Activated T-cell treated with anti-CD3 and anti-CD28 coated beads, Interleukin-2, amount 50 U/mL, for 4 hours (primary cell): ENCODE results near the gene ETV5. TPM values are rescaled to one million over a fixed set of nuclear protein-coding genes. Genes with fewer than 3 reads are reported as not detected.

ENCODE experiments used
- ATAC-seq, 2 donors: fragments of 200-7000 bp; cut with Tn5 transposase; one replicate each; pipeline ENCODE4 v1.10.0; 2021
- DNase-seq: peaks from one replicate; pipeline ENCODE4 v3.0.0-alpha.2; 2020
- H3K27me3 Mint-ChIP-seq: one replicate; pipeline ENCODE4 v1.8.0; 2021; ENCODE audit warnings: low read depth, mixed read lengths
- H3K36me3 Mint-ChIP-seq: one replicate; pipeline ENCODE4 v1.8.0; 2022; ENCODE audit warnings: mixed read lengths; ENCODE audit not compliant: insufficient read depth
- H3K4me1 Mint-ChIP-seq: one replicate; pipeline ENCODE4 v1.8.0; 2021; ENCODE audit warnings: low read depth, mixed read lengths
- H3K4me3 Mint-ChIP-seq: one replicate; pipeline ENCODE4 v1.8.0; 2021; ENCODE audit warnings: mild to moderate bottlenecking, moderate library complexity, mixed read lengths
- H3K9me3 Mint-ChIP-seq: one replicate; pipeline ENCODE4 v1.8.0; 2021; ENCODE audit warnings: mixed read lengths
- total RNA-seq, 3 donors: library from RNA; stranded (reverse); gene quantifications; one replicate each; pipeline ENCODE4 v1.2.1, GENCODE V29; 2021

ETV5 gene
- total RNA-seq, 3 donors from 2014 or later, result 0.66 to 1.2 (median 0.81) TPM

- Mint-ChIP-seq H3K9me3 (peaks cover 4% of the 10 kb centered on the region), H3K36me3 (peaks cover 2% of the 10 kb centered on the region), H3K4me3 (no peak overlapping the region), H3K4me1 (no peaks in the 10 kb centered on the region), H3K27me3 (peaks cover 1% of the 10 kb centered on the region)
- DNase-seq, result no peak
- no peak for ATAC-seq
Measured at GRCh38 chr3:186075931-186076567, 32.8 kb downstream of the ETV5 start.

GRCh38 chr3:186075489-186075888 lies 33.4 kb downstream of the ETV5 start:
- Mint-ChIP-seq H3K4me1 (no peaks in the 10 kb centered on the region), H3K9me3 (peaks cover 4% of the 10 kb centered on the region), H3K4me3 (no peak overlapping the region), H3K36me3 (peaks cover 2% of the 10 kb centered on the region), H3K27me3 (peaks cover 1% of the 10 kb centered on the region)
- DNase-seq (no peak), ATAC-seq (no peak)

GRCh38 chr3:186073641-186074040 lies 35.2 kb downstream of the ETV5 start:
- DNase-seq (no peak), ATAC-seq (no peak)
- no peak overlapping the region for H3K4me3 Mint-ChIP-seq
- no peaks in the 10 kb centered on the region for H3K4me1 Mint-ChIP-seq
- peaks cover 4% of the 10 kb centered on the region for H3K9me3 Mint-ChIP-seq
- peaks cover 2% of the 10 kb centered on the region for H3K36me3 Mint-ChIP-seq
- peaks cover 5% of the 10 kb centered on the region for H3K27me3 Mint-ChIP-seq

GRCh38 chr3:186070996-186071395 lies 37.9 kb downstream of the ETV5 start:
- peaks cover 2% of the 10 kb centered on the region for H3K36me3 Mint-ChIP-seq
- no peak overlapping the region for H3K4me3 Mint-ChIP-seq
- peaks cover 7% of the 10 kb centered on the region for H3K4me1 Mint-ChIP-seq
- no peak for DNase-seq
- peaks cover 4% of the 10 kb centered on the region for H3K9me3 Mint-ChIP-seq
- H3K27me3 Mint-ChIP-seq, result peaks cover 4% of the 10 kb centered on the region
- no peak for ATAC-seq

- Mint-ChIP-seq H3K9me3 (peaks cover 4% of the 10 kb centered on the region), H3K27me3 (peaks cover 4% of the 10 kb centered on the region), H3K4me3 (no peak overlapping the region), H3K36me3 (peaks cover 2% of the 10 kb centered on the region), H3K4me1 (peaks cover 7% of the 10 kb centered on the region)
- ATAC-seq, result no peak
- DNase-seq, result no peak
Measured at GRCh38 chr3:186070550-186070949, 38.3 kb downstream of the ETV5 start.

DNA sequence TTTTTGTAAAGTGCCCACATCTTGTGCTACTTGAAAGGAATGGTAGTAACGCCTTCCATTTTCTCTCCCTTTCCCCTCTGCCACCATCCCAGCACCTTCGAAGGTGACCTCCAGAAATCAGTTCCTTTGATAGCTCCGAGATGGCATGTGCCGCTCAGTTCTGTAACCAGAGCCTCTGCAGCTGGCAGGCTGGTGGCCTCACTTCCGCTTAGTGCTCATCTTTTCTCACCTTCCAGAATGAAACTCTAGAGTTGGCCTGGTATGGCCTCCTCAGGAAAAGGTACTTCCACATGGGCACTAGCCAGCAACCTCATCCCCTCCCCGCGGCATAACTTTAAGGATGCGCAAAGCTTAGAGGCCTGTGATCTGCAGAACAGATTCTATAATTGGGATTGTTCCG lies 38.8 kb downstream of the ETV5 start:
- peaks cover 3% of the 10 kb centered on the region for H3K9me3 Mint-ChIP-seq
- H3K36me3 Mint-ChIP-seq, result peaks cover 2% of the 10 kb centered on the region
- no peak overlapping the region for H3K4me3 Mint-ChIP-seq
- peaks cover 7% of the 10 kb centered on the region for H3K4me1 Mint-ChIP-seq
- ATAC-seq (no peak), DNase-seq (no peak)
- H3K27me3 Mint-ChIP-seq, result peaks cover 6% of the 10 kb centered on the region

DNA sequence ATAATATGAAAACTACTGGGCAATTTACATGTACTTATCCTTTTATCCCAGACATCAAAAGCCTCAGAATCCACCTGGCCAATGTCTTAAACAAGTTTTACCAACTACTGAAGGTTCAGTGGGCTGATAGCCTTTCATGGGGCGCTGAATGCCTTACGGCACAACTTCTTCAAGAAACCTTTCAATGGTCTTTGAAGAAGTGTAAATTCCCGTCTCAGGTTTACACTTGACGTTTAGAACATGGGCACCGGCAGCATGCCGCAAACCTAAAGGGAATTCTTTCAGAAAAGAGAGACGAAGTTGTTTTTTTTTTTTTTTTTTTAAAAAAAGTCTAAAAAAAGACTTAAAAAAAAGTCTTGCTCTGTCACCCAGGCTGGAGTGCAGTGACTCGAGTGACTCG lies 39.7 kb downstream of the ETV5 start:
- Mint-ChIP-seq H3K4me3 (no peak overlapping the region), H3K27me3 (peaks cover 6% of the 10 kb centered on the region), H3K36me3 (peaks cover 2% of the 10 kb centered on the region), H3K9me3 (no peaks in the 10 kb centered on the region), H3K4me1 (peaks cover 7% of the 10 kb centered on the region)
- no peak for DNase-seq
- ATAC-seq, result no peak

GRCh38 chr3:186068243-186068552 lies 40.7 kb downstream of the ETV5 start:
- Mint-ChIP-seq H3K9me3 (no peaks in the 10 kb centered on the region), H3K4me1 (peaks cover 7% of the 10 kb centered on the region), H3K4me3 (no peak overlapping the region), H3K36me3 (no peaks in the 10 kb centered on the region), H3K27me3 (peaks cover 14% of the 10 kb centered on the region)
- ATAC-seq (peak; percentile 46 to 63), DNase-seq (no peak)

DNA sequence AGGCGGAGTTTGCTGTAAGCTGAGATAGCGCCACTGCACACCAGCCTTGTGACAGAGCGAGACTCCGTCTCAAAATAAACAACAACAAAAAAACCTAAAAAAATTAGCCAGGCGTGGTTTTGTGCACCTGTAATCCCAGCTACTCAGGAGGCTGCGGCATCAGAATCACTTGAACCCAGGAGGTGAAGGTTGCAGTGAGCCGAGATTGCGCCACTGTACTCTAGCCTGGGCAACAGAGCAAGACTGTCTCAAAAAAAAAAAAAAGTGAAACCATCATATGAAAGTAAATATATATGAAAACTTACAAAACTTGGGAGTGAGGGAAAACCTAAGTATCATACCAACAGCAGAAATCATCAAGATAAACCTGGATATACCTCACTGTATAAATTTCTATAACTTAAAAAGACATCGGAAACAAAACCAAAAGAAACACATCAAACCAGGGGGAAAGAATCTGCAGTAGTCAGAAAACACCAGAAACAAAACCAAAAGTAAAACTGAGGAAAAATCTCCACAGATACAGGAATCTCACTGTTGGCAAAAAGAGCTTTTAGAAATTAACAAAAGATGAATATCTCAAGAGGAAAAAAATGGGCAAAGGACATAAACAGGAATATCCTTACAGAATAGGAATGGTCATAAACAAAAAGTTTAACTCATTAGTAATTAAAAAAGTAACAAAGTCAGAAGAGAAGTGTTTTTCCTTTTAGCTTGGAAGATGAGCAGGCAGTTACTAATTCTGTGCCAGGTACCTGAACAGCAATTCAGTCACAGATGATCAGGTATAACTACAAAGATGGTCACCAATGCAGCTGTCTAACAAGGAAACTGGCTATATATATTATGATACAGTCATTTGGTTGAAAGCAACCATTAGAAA lies 41.3 kb downstream of the ETV5 start:
- DNase-seq, result no peak
- Mint-ChIP-seq H3K27me3 (peaks cover 18% of the 10 kb centered on the region), H3K4me3 (peak overlapping the region; percentile 67), H3K4me1 (peaks cover 7% of the 10 kb centered on the region), H3K9me3 (no peaks in the 10 kb centered on the region), H3K36me3 (no peaks in the 10 kb centered on the region)
- ATAC-seq, result peak; percentile 70 to 71

- peaks cover 30% of the 10 kb centered on the region for H3K27me3 Mint-ChIP-seq
- no peak overlapping the region for H3K4me3 Mint-ChIP-seq
- H3K9me3 Mint-ChIP-seq, result no peaks in the 10 kb centered on the region
- no peaks in the 10 kb centered on the region for H3K36me3 Mint-ChIP-seq
- H3K4me1 Mint-ChIP-seq, result peaks cover 10% of the 10 kb centered on the region
- DNase-seq (no peak), ATAC-seq (peak; percentile 94 to 96)
Measured at GRCh38 chr3:186060222-186060621, 48.7 kb downstream of the ETV5 start.

DNA sequence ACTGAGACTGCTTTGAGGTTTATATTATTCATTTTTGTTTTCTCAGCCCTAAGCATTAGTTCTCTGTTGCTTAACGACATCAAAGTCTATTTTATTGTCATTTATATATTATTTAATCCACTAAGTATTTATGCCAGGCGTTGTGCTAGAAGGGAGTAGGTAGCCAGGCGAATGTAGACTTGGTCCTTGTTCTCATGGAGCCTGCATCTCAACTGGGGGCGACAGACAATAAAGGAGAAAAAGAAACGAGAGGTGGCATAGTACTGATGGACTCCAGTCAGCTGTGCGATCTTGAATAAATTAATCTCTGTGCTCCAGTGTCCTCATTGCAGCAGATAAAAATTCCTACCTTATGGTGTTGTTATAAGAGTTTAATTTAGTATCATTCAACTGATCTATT lies 49.7 kb downstream of the ETV5 start:
- peaks cover 10% of the 10 kb centered on the region for H3K4me1 Mint-ChIP-seq
- H3K36me3 Mint-ChIP-seq, result no peaks in the 10 kb centered on the region
- no peak overlapping the region for H3K4me3 Mint-ChIP-seq
- H3K27me3 Mint-ChIP-seq, result peaks cover 32% of the 10 kb centered on the region
- DNase-seq, result no peak
- ATAC-seq, result no peak
- H3K9me3 Mint-ChIP-seq, result no peaks in the 10 kb centered on the region

GRCh38 chr3:186058225-186058624 lies 50.7 kb downstream of the ETV5 start:
- peaks cover 27% of the 10 kb centered on the region for H3K27me3 Mint-ChIP-seq
- no peak overlapping the region for H3K4me3 Mint-ChIP-seq
- H3K9me3 Mint-ChIP-seq, result no peaks in the 10 kb centered on the region
- no peak for ATAC-seq
- H3K36me3 Mint-ChIP-seq, result no peaks in the 10 kb centered on the region
- peaks cover 10% of the 10 kb centered on the region for H3K4me1 Mint-ChIP-seq
- DNase-seq, result no peak

DNA sequence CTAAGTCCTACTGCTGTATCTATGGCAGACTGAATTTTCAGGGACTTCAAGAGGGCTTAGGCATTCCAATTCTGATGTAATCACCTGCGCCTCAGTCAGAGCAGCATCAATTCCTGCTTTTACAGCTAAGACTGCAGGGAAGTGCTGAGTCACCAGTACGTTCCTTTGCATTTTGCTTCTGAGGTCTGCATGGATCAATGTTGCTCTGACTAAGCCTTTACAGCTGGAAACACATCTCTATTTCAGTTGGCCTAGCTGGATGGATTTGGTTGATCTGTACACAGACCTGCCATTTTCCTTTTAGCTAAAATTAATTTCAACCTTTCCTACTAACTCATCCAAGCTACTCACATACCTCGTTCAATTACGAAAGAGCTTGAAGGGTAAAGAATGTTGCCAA lies 51.3 kb downstream of the ETV5 start:
- no peak overlapping the region for H3K4me3 Mint-ChIP-seq
- peaks cover 23% of the 10 kb centered on the region for H3K27me3 Mint-ChIP-seq
- H3K36me3 Mint-ChIP-seq, result no peaks in the 10 kb centered on the region
- peaks cover 10% of the 10 kb centered on the region for H3K4me1 Mint-ChIP-seq
- ATAC-seq, result no peak
- H3K9me3 Mint-ChIP-seq, result no peaks in the 10 kb centered on the region
- no peak for DNase-seq

GRCh38 chr3:186054792-186055352 lies 54.0 kb downstream of the ETV5 start:
- peaks cover 30% of the 10 kb centered on the region for H3K27me3 Mint-ChIP-seq
- DNase-seq (no peak), ATAC-seq (no peak)
- no peaks in the 10 kb centered on the region for H3K36me3 Mint-ChIP-seq
- H3K9me3 Mint-ChIP-seq, result no peaks in the 10 kb centered on the region
- no peak overlapping the region for H3K4me3 Mint-ChIP-seq
- peaks cover 1% of the 10 kb centered on the region for H3K4me1 Mint-ChIP-seq
